DMS 273 (cell line): Measurements from ENCODE around the gene TMCC2.
"Not testable (repeated sequence)": the region's sequence is repeated elsewhere in the genome, so short reads cannot be mapped to it uniquely, and the experiment has no call there.

ENCODE experiments used
- DNase-seq: peaks from one replicate; lab custom pipeline; 2025; ENCODE audit not compliant: unreplicated experiment; lab: John Stamatoyannopoulos, UW

TMCC2 gene, protein sequence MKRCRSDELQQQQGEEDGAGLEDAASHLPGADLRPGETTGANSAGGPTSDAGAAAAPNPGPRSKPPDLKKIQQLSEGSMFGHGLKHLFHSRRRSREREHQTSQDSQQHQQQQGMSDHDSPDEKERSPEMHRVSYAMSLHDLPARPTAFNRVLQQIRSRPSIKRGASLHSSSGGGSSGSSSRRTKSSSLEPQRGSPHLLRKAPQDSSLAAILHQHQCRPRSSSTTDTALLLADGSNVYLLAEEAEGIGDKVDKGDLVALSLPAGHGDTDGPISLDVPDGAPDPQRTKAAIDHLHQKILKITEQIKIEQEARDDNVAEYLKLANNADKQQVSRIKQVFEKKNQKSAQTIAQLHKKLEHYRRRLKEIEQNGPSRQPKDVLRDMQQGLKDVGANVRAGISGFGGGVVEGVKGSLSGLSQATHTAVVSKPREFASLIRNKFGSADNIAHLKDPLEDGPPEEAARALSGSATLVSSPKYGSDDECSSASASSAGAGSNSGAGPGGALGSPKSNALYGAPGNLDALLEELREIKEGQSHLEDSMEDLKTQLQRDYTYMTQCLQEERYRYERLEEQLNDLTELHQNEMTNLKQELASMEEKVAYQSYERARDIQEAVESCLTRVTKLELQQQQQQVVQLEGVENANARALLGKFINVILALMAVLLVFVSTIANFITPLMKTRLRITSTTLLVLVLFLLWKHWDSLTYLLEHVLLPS

GRCh38 chr1:205227584-205228013 lies at the start of gene TMCC2:
Gene TMCC2, plus strand, starts transcription at chr1:205227946. Its CDS starts 619 bp downstream, at chr1:205228565.
- DNase-seq, result peak; percentile 98

DNA sequence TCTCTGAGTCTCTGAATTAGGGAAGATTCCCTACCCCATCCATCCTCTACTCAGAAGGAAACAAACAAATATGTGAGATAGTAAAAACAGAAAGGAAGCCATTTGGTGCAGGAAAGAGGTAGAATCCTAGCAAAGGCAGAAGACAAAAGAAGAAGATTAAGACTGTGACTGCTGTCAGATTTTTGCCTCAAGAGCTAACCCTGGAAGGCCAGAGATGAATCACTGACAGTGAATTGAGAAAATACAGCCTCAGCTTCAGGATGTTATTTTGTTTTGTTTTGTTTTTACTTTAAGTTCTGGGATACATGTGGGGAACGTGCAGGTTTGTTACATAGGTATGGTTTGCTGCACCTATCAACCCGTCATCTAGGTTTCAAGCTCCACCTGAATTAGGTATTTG lies 47.9 kb upstream of the TMCC2 start:
- no peak for DNase-seq

GRCh38 chr1:205180331-205180730 lies 47.4 kb upstream of the TMCC2 start:
- not testable (repeated sequence) for DNase-seq

- DNase-seq, result no peak
Measured at GRCh38 chr1:205182930-205183329, 44.8 kb upstream of the TMCC2 start.

DNA sequence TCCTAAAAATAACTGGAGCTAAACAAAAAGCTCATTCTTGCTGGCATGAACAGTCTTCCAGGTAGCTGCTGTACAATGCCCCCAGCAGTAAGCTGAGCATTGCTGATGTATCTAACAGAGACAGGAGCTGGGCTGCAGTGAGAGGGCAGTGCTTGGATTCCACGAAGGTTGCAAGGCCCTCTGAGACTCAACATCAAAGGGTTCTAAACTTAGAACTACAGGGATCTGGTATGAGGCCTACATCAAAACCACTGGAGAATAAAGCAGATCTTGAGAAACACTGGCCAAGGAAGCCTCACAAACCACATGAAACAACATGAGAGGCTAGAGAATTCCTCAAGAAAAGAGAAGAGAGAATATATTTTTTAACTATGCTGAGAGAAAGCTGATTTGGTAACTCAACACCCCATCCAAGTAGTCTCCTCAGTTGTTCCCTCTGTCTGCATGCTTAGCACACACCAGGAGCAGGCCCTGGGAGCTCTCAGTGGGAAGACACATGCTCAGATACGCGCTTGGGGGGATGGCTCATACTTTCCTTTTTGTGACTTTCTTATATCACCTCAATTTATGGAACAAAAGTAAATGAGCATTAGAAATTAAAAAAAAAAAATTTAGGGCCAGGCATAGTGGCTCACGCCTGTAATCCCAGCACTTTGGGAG lies 43.9 kb upstream of the TMCC2 start:
- no peak for DNase-seq

GRCh38 chr1:205186191-205186590 lies 41.6 kb upstream of the TMCC2 start:
- DNase-seq, result no peak

DNA sequence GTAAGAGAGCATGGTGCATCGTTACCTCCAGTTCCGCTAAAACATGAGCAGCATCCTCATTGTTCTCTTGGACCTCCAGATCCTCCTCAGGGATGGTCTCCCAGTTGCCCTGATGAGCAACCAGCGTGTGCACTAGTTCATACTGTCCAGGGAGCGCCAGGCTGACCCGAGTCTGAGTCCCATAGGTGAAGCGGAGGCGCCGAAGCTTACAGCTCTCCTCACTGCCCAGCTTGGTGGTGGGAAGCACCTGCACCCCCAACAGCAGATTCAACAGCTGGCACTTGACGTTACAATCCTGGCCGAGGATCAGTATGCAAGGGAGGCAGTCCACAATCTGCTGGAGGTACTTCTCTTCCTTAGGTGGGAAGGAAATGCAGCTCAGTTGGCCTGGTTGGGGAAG lies 40.3 kb upstream of the TMCC2 start:
- no peak for DNase-seq

- no peak for DNase-seq
Measured at GRCh38 chr1:205188098-205188497, 39.6 kb upstream of the TMCC2 start.

- DNase-seq, result no peak
Measured at GRCh38 chr1:205188596-205188995, 39.1 kb upstream of the TMCC2 start.

- DNase-seq, result no peak
Measured at GRCh38 chr1:205189131-205189530, 38.6 kb upstream of the TMCC2 start.

DNA sequence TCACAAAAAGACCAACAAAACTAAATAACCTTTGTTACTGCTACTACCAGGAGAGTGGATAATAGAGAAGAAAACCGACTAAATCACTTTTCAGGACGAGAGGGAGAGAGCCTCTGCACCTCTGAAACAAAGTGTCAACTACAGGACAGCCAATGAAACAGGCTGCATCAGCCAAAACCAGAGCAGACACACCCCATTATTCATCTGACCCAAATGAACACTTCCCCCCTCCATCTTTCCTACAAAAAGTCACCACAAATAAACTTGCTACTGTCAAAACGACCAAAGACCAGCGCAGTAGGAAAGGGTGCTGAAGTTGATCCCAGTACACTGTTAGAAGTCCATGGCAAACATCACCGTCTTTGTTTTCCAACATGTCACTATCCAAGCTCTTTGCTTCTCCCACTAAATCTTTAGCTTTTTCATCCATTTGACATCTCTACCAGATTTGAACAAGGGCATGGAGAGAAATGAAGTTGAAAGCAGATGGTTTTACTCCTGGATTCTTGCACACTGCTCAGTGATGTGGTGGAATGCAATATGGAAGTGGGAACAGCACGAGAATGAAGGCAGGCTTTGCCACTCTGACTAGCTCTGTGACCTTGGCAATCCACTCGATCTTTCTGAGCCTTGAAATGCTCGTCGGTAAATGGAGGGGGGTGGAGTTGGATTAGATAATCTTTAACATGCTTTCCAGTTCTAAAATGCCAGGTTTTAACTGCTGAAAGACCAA lies 36.7 kb upstream of the TMCC2 start:
- DNase-seq, result peak; percentile 44

- peak; percentile 94 for DNase-seq
Measured at GRCh38 chr1:205191622-205192021, 36.1 kb upstream of the TMCC2 start.

GRCh38 chr1:205192287-205192686 lies 35.5 kb upstream of the TMCC2 start:
- DNase-seq, result no peak

- DNase-seq, result no peak
Measured at GRCh38 chr1:205199090-205199930, 28.4 kb upstream of the TMCC2 start.

DNA sequence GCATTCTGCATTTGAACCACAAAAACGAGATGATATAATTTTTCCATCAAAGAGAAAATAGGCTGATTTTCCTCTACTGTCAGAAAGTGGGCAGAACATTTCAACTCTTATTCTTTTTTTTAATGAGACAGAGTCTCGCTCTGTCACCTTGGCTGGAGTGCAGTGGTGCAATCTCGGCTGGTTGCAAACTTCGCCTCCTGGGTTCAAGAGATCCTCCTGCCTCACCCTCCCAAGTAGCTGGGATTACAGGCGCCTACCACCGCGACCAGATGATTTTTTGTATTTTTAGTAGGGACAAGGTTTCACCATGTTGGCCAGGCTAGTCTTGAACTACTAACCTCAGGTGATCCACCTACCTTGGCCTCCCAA lies 27.8 kb upstream of the TMCC2 start:
- no peak for DNase-seq

DNA sequence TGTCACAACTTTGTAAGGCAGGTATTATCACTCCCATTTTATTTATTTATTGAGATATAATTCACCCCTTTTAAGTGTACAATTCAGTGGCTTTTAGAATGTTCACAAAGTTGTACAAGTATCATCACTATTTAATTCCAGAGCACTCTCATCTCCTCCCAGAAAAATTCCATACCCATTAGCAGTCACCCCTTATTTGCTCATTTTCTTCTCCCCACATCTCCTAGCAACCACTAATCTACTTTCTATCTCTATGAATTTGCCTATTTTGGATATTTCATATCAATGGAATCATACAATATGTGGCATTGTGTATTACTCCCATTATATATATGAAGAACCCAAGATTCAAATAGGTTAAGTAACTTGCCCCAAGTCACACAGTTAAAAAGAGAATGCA lies 23.2 kb upstream of the TMCC2 start:
- no peak for DNase-seq

GRCh38 chr1:205205055-205205454 lies 22.7 kb upstream of the TMCC2 start:
- DNase-seq, result no peak

DNA sequence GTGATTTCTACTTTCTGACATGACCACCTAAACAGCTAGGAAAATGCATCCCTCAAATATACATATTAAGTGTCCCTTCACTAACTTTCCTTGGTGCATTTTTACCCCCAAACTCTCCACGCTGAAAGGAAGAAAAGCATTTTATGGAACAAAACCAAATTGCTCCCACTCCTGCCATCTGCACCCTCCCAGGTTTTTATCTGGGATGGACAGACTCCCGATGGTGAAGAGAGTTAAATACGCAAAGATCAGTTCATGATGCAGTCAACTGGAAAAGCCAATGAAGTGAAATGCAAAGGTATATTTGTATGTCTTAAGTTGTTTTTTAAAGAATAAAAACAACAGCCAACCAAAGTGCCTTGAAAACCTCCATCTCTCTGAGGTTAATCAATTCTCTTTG lies 18.9 kb upstream of the TMCC2 start:
- no peak for DNase-seq

- DNase-seq, result peak; percentile 69
Measured at GRCh38 chr1:205210756-205211168, 17.0 kb upstream of the TMCC2 start.

DNA sequence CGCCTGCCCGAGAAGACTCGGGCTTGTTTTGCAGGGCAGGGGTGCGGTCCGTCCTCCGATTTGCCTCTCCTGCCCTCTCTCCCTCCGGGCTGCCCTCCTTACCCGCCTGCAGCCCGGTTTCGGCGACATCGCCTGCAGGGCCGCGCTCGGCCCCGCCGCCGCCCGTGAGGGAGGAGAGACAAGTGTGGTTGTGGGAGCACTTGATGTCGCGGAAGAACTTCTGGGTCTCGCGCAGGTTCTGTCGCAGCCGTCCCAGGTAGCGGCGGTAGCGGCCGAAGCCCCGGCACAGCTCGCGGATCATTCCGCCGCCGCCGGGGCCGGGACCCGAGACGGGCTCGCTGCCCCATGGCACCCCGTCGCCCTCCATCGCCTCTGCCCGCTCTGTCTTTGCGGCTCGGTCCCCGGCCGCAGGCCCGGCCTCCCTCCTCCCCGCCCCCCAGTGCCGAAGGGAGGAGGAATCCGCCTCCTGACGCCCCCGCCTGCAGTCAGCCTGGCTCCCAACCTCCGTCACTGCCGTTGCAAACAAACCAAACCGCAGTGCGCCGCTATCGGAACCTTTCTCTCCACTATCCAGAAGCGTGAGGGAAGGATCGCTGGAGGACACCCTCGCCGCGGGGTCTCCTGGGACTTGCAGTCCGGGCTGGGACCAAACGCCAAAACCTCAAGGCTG lies 16.4 kb upstream of the TMCC2 start, which contains the start of gene DSTYK:
Gene DSTYK, minus strand, starts transcription at position 534 of the 670 bp plus-strand sequence. Its CDS starts 167 bp downstream, at position 367.
- peak; percentile 98 for DNase-seq
